Measurements from ENCODE around the gene ALDH16A1.

Gene ALDH16A1

GRCh38 chr19:49425922-49426592, 27.0 kb upstream of the ALDH16A1 start:
- no peak for TF ChIP-seq CTCF (IDR thresholded peaks at IDR 0.05)
- Mint-ChIP-seq H3K9me3 (peaks cover 4% of the 10 kb centered on the region), H3K36me3 (ENCODE audit: low read depth) (no peaks in the 10 kb centered on the region), H3K4me1 (peaks cover 81% of the 10 kb centered on the region), H3K4me3 (peak overlapping the region; percentile 64), H3K27ac (no peak overlapping the region), H3K27me3 (ENCODE audit: low read depth, poor library complexity) (peaks cover 99% of the 10 kb centered on the region)
- DNase-seq: peak; percentile 80

- DNase-seq: no peak
- H3K4me1 Mint-ChIP-seq: peaks cover 71% of the 10 kb centered on the region
- H3K36me3 Mint-ChIP-seq (ENCODE audit: low read depth): no peaks in the 10 kb centered on the region
- peaks cover 10% of the 10 kb centered on the region for H3K9me3 Mint-ChIP-seq
- peak overlapping the region; percentile 64 for H3K4me3 Mint-ChIP-seq
- no peak for TF ChIP-seq CTCF (IDR thresholded peaks at IDR 0.05)
- peaks cover 99% of the 10 kb centered on the region for H3K27me3 Mint-ChIP-seq (ENCODE audit: low read depth, poor library complexity)
- H3K27ac Mint-ChIP-seq: no peak overlapping the region
Observed at GRCh38 chr19:49427339-49427738, 25.7 kb upstream of the ALDH16A1 start.

GRCh38 chr19:49427855-49428546, 25.0 kb upstream of the ALDH16A1 start:
- no peak for TF ChIP-seq CTCF (IDR thresholded peaks at IDR 0.05)
- DNase-seq: peak; percentile 70
- Mint-ChIP-seq H3K4me3 (peak overlapping the region; percentile 77), H3K27ac (no peak overlapping the region), H3K36me3 (ENCODE audit: low read depth) (no peaks in the 10 kb centered on the region), H3K9me3 (peaks cover 15% of the 10 kb centered on the region), H3K27me3 (ENCODE audit: low read depth, poor library complexity) (peaks cover 99% of the 10 kb centered on the region), H3K4me1 (peaks cover 65% of the 10 kb centered on the region)

GRCh38 chr19:49428547-49429451, 24.2 kb upstream of the ALDH16A1 start:
- Mint-ChIP-seq H3K27ac (no peak overlapping the region), H3K4me1 (peaks cover 59% of the 10 kb centered on the region), H3K4me3 (peak overlapping the region; percentile 77), H3K9me3 (peaks cover 20% of the 10 kb centered on the region), H3K36me3 (ENCODE audit: low read depth) (no peaks in the 10 kb centered on the region), H3K27me3 (ENCODE audit: low read depth, poor library complexity) (peaks cover 99% of the 10 kb centered on the region)
- DNase-seq: no peak
- no peak for TF ChIP-seq CTCF (IDR thresholded peaks at IDR 0.05)

GRCh38 chr19:49430172-49430677, 22.8 kb upstream of the ALDH16A1 start:
- H3K4me1 Mint-ChIP-seq: peaks cover 52% of the 10 kb centered on the region
- no peaks in the 10 kb centered on the region for H3K36me3 Mint-ChIP-seq (ENCODE audit: low read depth)
- peaks cover 20% of the 10 kb centered on the region for H3K9me3 Mint-ChIP-seq
- TF ChIP-seq CTCF (IDR thresholded peaks at IDR 0.05): no peak
- peaks cover 99% of the 10 kb centered on the region for H3K27me3 Mint-ChIP-seq (ENCODE audit: low read depth, poor library complexity)
- no peak overlapping the region for H3K4me3 Mint-ChIP-seq
- no peak for DNase-seq
- H3K27ac Mint-ChIP-seq: no peak overlapping the region

Measured in nephron progenitor cell (in vitro differentiated cells).